OCI-M2 (cell line): ENCODE measurements around the gene NLGN1.

Experiments
- DNase-seq: peaks from one replicate; lab custom pipeline; 2025; ENCODE audit not compliant: unreplicated experiment; lab: John Stamatoyannopoulos, UW

The NLGN1 gene

GRCh38 chr3:173945170-173945569, 547.6 kb downstream of the NLGN1 start:
- DNase-seq, result no peak

GRCh38 chr3:173945806-173946205, 548.3 kb downstream of the NLGN1 start:
- DNase-seq, result no peak

- no peak for DNase-seq
Measured at GRCh38 chr3:173954647-173955046, 557.1 kb downstream of the NLGN1 start.

DNA sequence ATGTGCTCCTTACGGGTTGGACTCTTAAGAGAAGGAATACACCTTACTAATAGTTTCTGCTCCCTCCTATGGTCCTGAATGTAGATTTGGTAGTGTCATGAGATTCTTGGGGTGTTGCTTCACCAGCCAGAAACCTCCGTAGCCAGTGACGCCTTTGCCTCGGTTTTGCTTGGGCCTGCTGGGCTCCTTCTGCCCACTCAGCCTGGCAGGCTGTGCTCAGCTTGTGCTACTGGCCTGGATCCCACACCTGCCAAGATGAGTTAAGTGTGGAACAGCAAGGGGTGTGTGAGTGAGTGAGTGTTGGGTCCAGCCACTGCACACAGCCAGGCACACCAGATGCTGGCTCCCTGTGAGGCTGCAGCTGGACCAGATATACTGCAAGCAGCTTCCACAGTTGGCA, 560.1 kb downstream of the NLGN1 start:
- no peak for DNase-seq

DNA sequence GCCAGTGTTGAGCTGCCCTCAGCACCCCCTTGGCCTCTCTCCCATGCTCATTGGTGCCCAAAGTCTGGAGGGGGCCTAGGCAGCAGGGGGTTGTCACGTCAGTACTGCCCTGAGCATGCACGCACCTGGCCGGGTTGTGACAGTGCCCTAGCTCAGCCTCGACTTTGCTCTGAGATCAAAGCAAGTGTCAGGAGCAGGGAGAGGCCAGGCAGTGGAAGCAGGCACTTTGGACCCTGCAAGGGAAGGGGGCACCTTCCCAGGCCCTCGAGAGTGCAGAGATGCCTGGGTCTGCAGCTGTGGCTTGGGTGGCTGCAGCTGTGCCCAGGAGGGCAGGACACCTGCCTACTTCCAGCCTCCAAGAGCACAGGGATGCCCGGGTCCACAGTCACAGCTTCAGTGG, 561.3 kb downstream of the NLGN1 start:
- no peak for DNase-seq

GRCh38 chr3:173970281-173970680, 572.7 kb downstream of the NLGN1 start:
- DNase-seq, result no peak

GRCh38 chr3:173976281-173976680, 578.7 kb downstream of the NLGN1 start:
- no peak for DNase-seq

DNA sequence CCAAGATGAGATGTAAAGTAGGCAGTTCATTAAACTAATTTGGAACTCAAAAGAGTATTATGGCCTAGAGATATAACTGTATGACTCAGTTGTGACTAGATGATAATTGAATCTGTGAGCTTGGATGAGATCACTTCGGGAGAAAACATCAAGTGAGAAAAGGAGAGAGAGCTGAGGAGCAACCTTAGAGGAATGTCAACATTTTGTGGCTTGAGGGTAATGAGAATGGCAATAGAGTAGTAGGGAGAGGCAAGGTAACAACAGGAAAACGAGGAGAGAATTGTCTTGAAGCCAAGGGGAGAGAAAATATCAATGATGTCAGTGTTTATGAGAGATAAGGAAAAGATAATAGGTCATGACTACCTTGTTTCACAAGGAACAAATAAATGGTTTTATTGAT, 580.2 kb downstream of the NLGN1 start:
- no peak for DNase-seq

DNA sequence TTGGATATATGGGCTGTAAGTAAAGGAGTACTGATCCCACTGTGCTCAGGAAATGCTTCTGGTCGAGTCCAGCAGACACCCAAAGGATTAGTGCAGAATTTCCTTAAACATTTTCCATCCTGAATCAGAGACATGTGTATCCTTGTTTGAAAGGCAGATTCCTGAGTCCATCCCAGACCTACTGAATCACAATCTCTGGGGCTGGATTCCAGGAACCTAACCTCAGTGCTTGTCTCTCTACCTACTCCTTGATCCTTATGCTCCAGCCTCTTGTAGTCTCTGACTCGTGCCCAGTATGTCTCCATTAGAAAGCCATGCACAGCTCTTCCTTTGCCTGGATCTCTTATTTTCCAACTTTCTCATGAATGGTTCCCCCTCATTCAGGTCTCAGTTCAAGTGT, 585.8 kb downstream of the NLGN1 start:
- DNase-seq, result no peak

- no peak for DNase-seq
Measured at GRCh38 chr3:173986861-173987410, 589.4 kb downstream of the NLGN1 start.

GRCh38 chr3:173988909-173989308, 591.4 kb downstream of the NLGN1 start:
- DNase-seq, result no peak

- DNase-seq, result no peak
Measured at GRCh38 chr3:173992416-173992815, 594.9 kb downstream of the NLGN1 start.

DNA sequence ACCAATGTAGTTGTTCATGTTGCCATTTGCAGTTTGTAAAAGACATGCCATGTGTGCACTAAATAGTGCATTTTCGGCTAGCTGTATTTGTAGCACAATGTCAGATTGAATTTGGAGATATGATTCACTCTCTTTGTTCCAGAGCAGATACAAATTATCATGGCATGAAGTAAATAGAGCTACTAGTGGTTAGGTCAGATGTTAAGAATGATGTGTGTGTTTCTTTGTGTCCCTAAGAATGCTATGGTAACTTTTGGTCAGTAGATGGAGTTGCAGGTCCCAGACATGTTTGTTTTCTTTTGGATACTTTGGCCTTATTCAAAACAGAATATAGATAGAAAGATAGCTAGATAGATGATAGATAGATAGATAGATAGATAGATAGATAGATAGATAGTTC, 595.8 kb downstream of the NLGN1 start:
- DNase-seq, result no peak

DNA sequence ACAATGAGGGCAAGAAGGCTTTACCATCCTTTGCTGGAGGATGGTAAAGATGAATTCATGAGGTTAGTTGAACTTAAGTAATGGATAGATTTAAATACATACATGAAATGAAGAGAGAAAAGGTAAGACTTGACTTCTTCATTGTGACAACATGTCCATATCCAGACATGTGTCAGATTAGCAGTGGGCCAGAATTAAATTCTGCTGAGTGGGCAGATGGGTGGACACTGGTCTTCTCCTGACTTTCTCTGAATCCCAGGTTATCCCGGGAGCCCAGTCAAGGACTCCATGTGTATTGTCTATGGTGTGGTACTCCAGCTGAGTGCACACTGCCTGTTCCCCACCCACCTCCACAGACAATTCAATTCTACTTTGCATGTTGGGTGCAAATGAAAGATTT, 603.1 kb downstream of the NLGN1 start:
- DNase-seq, result no peak

DNA sequence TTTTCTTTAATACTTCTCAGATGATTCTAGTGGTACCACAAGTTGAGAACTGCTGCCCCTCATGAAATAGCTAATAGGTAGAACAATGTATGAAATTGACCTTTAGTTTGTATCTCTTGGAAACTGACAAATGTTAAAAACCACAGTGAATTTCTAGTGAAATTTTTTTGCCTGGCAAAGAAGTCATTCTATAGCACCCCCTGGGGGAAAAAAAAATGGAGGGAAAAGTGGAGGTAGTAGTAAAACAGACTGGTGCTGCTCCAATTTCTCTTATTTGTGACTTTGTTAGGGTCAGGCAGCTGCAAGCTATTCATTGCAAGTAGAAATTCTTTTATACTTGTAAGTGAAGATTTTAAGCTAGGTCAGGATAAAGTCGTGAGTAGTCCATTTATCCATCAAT, 605.0 kb downstream of the NLGN1 start:
- DNase-seq, result no peak

DNA sequence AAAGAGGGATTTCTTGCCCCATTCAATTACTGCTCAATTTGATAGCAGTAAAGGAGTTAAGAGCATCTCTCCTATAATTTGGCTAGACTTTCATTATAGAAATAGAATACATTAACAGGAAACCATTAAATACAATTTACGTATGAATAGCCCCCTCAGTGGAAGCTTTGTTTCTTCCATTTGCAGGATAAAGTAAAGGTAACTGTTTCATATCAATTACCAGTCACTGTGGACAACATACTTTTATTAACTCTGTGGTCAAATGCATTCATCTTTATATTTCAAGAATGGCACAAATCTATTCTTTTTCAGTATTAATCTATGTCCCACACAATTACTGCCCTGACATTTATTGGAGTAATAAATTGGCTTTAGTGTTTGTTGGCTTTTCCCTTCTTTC, 613.4 kb downstream of the NLGN1 start:
- no peak for DNase-seq

GRCh38 chr3:174016186-174016585, 618.6 kb downstream of the NLGN1 start:
- no peak for DNase-seq

DNA sequence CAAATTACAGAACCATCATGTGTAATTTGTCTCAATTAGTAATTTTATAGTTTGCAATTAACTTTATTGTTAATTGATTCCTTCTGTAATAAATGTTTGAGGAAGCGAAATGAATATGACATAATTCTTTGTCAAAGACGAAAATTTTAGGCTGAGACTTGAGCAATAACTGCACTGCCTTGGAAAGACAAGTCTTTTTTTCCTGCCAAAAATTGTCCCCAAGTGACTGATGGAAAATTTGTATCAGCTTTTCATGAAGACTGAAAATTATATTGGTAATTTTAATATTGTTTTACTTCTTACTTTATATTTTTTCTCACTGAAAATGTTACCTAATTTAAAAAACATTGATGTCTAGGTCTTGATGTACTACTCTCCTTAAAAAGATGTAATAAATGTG, 622.6 kb downstream of the NLGN1 start:
- DNase-seq, result no peak

DNA sequence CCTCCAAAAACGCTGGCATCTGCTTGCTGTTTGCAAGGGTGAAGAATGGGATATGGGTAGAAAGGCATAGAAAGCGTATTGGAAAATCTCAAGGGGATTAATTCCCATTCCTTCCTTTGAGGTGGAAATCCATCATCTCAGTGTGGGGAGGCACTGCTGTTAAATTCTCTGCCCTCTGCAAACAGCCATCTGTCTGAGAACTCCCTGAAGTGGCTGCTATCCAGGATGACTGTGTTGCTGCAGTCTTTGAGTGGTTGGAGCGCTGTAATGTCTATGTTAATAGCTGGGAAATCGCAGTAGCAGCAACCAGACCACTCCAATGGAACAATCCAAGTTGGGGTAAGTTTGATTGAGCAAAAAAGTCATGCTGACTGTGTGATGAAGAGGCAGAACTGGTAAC, 625.9 kb downstream of the NLGN1 start:
- DNase-seq, result no peak

GRCh38 chr3:174028673-174029072, 631.1 kb downstream of the NLGN1 start:
- DNase-seq, result no peak

- DNase-seq, result no peak
Measured at GRCh38 chr3:174035328-174035886, 637.9 kb downstream of the NLGN1 start.

- DNase-seq, result no peak
Measured at GRCh38 chr3:174046311-174046710, 648.8 kb downstream of the NLGN1 start.

GRCh38 chr3:174049472-174049871, 651.9 kb downstream of the NLGN1 start:
- no peak for DNase-seq
